ENCODE results near the gene SPATA3.
"Not testable (repeated sequence)": the region's sequence is repeated elsewhere in the genome, so short reads cannot be mapped to it uniquely, and the experiment has no call there.

SPATA3 gene

DNA sequence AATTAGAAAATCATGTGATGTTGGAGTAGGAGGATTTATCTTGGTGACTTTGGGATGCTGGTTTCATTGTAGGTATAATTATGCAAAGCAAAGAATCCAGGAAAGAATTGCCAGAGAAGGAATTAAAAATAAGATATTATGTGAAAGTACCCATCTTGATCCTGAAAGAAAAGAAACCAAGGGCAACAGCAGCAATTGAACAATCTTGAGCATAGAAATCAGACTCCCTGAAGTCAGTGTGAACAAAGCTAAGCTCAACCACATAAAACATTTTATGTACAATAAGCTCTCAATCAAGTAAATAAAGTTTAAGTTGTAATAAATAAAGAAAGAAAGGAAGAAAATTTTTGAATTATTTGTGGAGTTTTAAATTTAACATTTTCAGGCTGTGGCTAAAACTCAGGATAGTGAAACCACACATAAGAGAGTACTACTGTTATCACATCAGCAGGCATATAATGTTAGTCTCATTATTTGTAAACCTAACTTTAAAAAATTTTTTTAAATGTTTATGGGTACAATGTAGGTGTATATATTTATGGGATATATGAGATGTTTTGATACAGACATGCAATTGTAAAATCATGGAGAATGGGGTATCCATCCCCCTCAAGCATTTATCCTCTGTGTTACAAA, 38.0 kb upstream of the SPATA3 start:
- in situ Hi-C loops (cut with MboI; ENCODE audit: low pct_unique_long_range_greater_than_20kb, low sequenced_read_pairs, unreplicated experiment), result no loop called here
- no peak for DNase-seq (ENCODE audit: low spot score)
- TF ChIP-seq, protein P1, sequence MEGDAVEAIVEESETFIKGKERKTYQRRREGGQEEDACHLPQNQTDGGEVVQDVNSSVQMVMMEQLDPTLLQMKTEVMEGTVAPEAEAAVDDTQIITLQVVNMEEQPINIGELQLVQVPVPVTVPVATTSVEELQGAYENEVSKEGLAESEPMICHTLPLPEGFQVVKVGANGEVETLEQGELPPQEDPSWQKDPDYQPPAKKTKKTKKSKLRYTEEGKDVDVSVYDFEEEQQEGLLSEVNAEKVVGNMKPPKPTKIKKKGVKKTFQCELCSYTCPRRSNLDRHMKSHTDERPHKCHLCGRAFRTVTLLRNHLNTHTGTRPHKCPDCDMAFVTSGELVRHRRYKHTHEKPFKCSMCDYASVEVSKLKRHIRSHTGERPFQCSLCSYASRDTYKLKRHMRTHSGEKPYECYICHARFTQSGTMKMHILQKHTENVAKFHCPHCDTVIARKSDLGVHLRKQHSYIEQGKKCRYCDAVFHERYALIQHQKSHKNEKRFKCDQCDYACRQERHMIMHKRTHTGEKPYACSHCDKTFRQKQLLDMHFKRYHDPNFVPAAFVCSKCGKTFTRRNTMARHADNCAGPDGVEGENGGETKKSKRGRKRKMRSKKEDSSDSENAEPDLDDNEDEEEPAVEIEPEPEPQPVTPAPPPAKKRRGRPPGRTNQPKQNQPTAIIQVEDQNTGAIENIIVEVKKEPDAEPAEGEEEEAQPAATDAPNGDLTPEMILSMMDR (IDR thresholded peaks at IDR 0.05; ENCODE audit: extremely low read depth, insufficient read depth, missing control alignments), result no peak

DNA sequence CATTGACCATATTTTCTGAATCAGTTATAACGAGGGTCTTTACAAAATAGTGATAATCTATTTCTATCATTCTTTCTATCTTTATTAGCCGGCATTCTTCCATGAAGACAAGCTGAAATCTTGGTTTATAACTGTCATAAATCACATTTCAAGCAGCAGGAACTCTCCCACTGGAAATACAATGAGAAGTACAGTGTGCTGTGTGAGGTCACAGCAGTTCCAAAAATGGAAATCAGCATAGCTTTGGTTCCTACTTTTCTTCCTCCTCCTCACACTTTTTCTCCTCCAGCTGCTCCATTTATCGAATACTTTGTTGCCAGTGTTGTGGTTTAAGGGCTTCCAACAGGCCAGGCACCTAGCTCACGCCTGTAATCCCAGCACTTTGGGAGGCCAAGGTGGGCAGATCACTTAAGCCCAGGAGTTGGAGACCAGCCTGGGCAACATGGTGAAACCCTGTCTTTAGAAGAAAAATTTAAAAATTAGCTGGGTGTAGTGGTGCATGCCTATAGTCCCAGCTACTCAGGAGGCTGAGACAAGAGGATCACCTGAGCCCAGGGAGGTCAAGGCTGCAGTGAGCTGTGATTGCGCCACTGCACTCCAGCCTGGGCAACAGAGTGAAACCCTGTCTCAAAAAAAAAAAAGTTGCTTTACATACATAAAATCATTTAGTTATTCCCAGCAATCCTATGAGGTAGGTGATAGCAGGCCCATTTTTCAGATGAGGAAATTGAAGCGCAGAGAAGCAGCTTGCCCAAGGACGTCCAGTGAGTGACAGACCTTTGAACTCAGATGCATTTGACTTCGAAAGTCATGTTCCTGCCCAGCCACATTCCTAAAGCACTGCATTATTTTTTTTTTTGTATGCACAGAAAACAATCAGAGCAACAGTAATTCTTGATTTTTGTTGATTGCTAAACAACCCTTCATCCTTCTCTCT, 36.8 kb upstream of the SPATA3 start:
- in situ Hi-C loops (cut with MboI; ENCODE audit: low pct_unique_long_range_greater_than_20kb, low sequenced_read_pairs, unreplicated experiment), result no loop called here

DNA sequence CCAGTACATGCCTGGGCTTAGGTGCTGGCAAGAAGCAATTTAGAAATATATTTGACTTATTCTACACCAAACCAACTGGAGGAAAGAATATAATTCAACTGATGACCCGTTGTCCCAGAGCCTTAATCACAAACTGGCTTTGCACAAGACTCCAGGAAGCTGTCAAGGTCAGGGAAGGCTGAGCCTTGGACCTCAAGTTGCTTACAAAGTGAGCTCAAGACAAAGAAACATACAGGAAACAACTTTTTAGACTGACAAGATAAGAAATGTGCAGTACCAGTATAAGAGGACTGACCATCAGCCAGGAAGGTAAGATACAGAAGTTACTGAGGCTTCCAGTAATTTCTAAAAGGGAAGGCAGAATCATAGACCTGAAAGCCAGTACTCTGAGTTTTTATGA, 35.9 kb upstream of the SPATA3 start:
- TF ChIP-seq, protein P1 (IDR thresholded peaks at IDR 0.05; ENCODE audit: extremely low read depth, insufficient read depth, missing control alignments), result no peak
- in situ Hi-C loops (cut with MboI; ENCODE audit: low pct_unique_long_range_greater_than_20kb, low sequenced_read_pairs, unreplicated experiment), result no loop called here
- DNase-seq (ENCODE audit: low spot score), result no peak

More for the DNA sequence above, 36.8 kb upstream of the SPATA3 start:
- no peak for DNase-seq (ENCODE audit: low spot score)
- TF ChIP-seq, protein P1 (IDR thresholded peaks at IDR 0.05; ENCODE audit: extremely low read depth, insufficient read depth, missing control alignments), result no peak

DNA sequence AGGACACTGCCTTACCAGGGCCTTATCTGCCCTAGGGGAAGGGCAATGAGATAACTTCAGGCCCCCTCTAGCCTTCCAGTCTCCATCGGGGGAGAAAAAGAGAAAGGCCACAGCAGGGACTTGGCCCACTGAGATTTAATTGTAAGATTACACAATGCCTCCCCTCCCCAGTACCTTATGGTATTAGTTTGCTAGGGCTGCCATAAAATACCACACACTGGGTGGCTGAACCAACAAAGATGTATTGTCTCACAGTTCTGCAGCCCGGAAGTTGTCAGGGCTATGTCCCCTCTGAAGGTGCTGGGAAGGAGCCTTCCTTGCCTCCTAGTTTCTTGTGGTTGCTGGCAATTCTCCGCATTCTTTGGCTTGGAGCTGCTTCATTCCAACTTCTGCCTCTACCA, 34.8 kb upstream of the SPATA3 start:
- TF ChIP-seq, protein P1 (IDR thresholded peaks at IDR 0.05; ENCODE audit: extremely low read depth, insufficient read depth, missing control alignments), result no peak
- no peak for DNase-seq (ENCODE audit: low spot score)
- in situ Hi-C loops (cut with MboI; ENCODE audit: low pct_unique_long_range_greater_than_20kb, low sequenced_read_pairs, unreplicated experiment), result no loop called here

DNA sequence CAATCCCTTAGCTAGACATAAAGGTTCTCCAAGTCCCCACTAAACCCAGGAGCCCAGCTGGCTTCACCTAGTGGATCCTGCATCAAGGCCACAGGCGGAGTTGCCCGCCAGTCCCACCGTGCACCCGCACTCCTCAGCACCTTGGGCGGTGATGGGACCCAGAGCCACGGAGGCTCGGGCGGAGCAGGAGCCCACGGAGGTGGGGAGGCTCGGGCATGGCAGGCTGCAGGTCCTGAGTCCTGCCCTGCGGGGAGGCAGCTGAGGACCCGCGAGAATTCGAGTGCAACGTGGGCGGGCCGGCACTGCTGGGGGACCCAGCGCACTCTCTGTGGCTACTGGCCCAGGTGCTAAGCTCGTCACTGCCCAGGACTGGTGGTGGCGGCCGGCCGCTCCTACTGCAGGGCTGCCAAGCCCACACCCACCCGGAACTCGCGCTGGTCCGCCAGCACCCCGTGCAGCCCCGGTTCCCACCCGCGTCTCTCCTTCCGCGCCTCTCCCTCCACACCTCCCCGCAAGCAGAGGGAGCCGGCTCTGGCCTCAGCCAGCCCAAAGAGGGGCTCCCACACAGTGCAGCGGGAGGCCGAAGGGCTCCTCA, 31.7 kb upstream of the SPATA3 start:
- no peak for DNase-seq (ENCODE audit: low spot score)
- TF ChIP-seq, protein P1 (IDR thresholded peaks at IDR 0.05; ENCODE audit: extremely low read depth, insufficient read depth, missing control alignments), result no peak
- in situ Hi-C loops (cut with MboI; ENCODE audit: low pct_unique_long_range_greater_than_20kb, low sequenced_read_pairs, unreplicated experiment), result no loop called here

DNA sequence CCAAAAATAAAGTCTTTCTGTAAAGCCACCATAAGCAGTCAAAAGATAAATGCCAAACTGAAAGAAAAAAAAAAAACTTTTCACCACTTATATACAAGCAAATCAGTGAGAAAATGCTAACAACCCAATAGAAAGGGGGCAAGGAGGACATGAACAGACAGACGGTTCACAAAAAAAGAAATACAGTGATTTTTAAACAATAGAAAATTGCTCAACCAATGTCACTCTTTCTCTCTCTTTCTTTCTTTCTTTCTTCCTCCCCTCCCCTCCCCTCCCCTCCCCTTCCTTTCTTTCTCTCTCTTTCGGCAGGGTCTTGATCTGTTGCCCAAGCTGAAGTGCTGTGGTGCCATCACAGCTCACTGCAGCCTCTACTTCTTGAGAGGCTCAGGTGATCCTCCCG, 28.8 kb upstream of the SPATA3 start:
- DNase-seq (ENCODE audit: low spot score), result no peak
- in situ Hi-C loops (cut with MboI; ENCODE audit: low pct_unique_long_range_greater_than_20kb, low sequenced_read_pairs, unreplicated experiment), result no loop called here
- TF ChIP-seq, protein P1 (IDR thresholded peaks at IDR 0.05; ENCODE audit: extremely low read depth, insufficient read depth, missing control alignments), result no peak

DNA sequence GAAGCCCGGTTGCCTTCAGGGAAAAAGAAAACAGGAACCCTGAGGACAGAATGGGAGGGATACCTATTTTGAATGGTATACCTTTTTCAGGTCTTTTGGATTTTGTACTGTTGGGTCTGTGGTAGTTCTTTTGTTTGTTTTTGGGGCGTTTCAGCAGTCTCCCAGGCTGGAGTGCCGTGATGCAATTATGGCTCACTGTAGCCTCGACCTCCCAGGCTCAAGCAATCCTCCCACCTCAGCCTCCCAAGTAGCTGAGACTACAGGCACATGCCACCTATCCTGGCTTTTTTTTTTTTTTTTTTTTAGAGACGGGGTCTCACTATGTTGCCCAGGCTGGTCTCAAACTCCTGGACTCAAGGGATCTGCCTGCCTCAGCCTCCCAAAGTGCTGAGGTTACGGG, 27.6 kb upstream of the SPATA3 start:
- in situ Hi-C loops (cut with MboI; ENCODE audit: low pct_unique_long_range_greater_than_20kb, low sequenced_read_pairs, unreplicated experiment); DNase-seq (ENCODE audit: low spot score): not testable (repeated sequence)

Data from GM13977 (cell line).